Activated effector memory CD4-positive, alpha-beta T cell treated with Interleukin-2 at 50 U/mL for 16 hours (primary cell): ENCODE data around the gene IFNW1.

Experiments
- DNase-seq: peaks from one replicate; pipeline ENCODE4 v3.0.0-alpha.2; 2020

Gene IFNW1

DNA sequence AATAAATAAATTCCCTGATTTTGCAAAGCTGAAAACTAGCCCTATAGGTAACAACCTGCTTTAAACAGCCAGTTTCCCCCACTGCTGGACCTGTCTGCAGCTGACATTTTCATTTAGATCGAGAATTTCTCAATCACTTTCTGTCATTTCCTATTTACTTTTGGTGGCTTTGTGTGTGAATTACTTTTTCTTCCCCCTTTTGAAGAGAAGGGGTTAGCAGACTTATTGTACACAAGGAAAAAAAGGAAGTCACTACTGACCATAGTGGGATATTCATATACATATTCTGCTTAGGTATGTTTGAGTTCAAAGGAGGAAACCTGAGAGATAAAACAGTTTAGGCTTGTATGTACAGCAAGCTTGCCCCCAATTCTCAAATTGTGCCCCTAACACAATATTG, 36.8 kb downstream of the IFNW1 start:
- DNase-seq, result no peak

- DNase-seq, result no peak
These were observed 39.3 kb downstream of the IFNW1 start for GRCh38 chr9:21102305-21102704.

- DNase-seq, result no peak
These were observed 43.8 kb downstream of the IFNW1 start for GRCh38 chr9:21097817-21098216.

DNA sequence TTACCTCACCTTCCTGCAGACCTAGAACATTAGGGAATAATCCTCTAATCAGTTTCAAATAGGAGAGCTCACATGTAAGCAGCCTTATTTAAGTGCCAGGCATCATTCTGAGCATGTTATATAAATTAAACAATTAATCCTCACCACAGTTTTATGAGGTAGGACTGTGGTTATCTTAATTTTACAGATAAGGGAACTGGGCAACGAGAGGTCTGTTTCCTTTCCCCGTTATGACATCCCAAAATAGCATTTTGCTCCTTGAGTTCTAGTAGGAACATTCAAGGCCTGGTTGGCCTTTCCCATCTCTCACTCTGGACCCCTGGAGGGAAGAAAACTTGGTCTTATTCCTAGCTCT, 44.8 kb downstream of the IFNW1 start:
- no peak for DNase-seq

- no peak for DNase-seq
These were observed 45.3 kb downstream of the IFNW1 start for GRCh38 chr9:21096172-21096900.

DNA sequence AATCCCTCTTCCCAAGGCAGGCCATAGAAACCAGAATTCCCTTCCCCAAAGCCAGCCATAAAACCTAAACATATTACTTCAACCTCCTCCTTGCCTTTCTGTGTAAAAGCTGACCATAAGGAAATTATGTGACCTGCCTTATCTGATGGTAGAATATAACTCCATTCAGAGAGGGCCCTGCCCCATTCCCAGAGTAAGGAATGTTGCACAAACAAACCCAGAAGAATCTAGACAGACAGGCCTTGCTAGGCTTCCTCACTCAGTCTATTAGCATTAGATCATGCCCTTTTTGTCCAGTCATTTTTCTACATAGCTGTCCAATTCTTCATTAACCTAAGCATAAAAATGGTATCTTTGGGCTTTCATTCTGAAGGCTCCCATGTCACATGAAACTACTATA, 46.1 kb downstream of the IFNW1 start:
- DNase-seq, result no peak
